ENCODE results near the gene CDPF1. TPM values are rescaled to one million over a fixed set of nuclear protein-coding genes. Genes with fewer than 3 reads are reported as not detected.

CDPF1 gene
- total RNA-seq, 1 donor from 2014 or later: 6.4 TPM

- Histone ChIP-seq H3K4me1 (peaks cover 7% of the 10 kb centered on the region), H3K9me3 (replicated peaks) (no peaks in the 10 kb centered on the region), H3K4me3 (no peak overlapping the region), H3K27me3 (ENCODE audit: low read depth) (no peaks in the 10 kb centered on the region), H3K36me3 (peaks cover 66% of the 10 kb centered on the region), H3K27ac (replicated peaks) (no peak overlapping the region)
- intact Hi-C loops (cut with micrococcal nuclease): no loop called here
- no peak for DNase-seq
- TF ChIP-seq CTCF (IDR thresholded peaks at IDR 0.05; ENCODE audit: borderline replicate concordance): no peak
These were observed 29.2 kb downstream of the CDPF1 start for GRCh38 chr22:46220921-46221320.

GRCh38 chr22:46219636-46220035, 30.5 kb downstream of the CDPF1 start:
- Histone ChIP-seq H3K4me3 (no peak overlapping the region), H3K27me3 (ENCODE audit: low read depth) (no peaks in the 10 kb centered on the region), H3K27ac (replicated peaks) (no peak overlapping the region), H3K9me3 (replicated peaks) (no peaks in the 10 kb centered on the region), H3K4me1 (peaks cover 7% of the 10 kb centered on the region), H3K36me3 (peaks cover 72% of the 10 kb centered on the region)
- no peak for DNase-seq
- TF ChIP-seq CTCF (IDR thresholded peaks at IDR 0.05; ENCODE audit: borderline replicate concordance): no peak
- intact Hi-C loops (cut with micrococcal nuclease): no loop called here

- no peak for DNase-seq
- no peaks in the 10 kb centered on the region for H3K27me3 ChIP-seq (ENCODE audit: low read depth)
- no peaks in the 10 kb centered on the region for H3K4me1 ChIP-seq
- H3K27ac ChIP-seq (replicated peaks): no peak overlapping the region
- intact Hi-C loops (cut with micrococcal nuclease): no loop called here
- peaks cover 5% of the 10 kb centered on the region for H3K9me3 ChIP-seq (replicated peaks)
- no peak overlapping the region for H3K4me3 ChIP-seq
- TF ChIP-seq CTCF (IDR thresholded peaks at IDR 0.05; ENCODE audit: borderline replicate concordance): no peak
- peaks cover 71% of the 10 kb centered on the region for H3K36me3 ChIP-seq
These were observed 35.5 kb downstream of the CDPF1 start for GRCh38 chr22:46214616-46215015.

GRCh38 chr22:46214149-46214548, 35.9 kb downstream of the CDPF1 start:
- no peaks in the 10 kb centered on the region for H3K27me3 ChIP-seq (ENCODE audit: low read depth)
- H3K4me1 ChIP-seq: no peaks in the 10 kb centered on the region
- peaks cover 71% of the 10 kb centered on the region for H3K36me3 ChIP-seq
- intact Hi-C loops (cut with micrococcal nuclease): no loop called here
- no peak overlapping the region for H3K27ac ChIP-seq (replicated peaks)
- no peak overlapping the region for H3K4me3 ChIP-seq
- TF ChIP-seq CTCF (IDR thresholded peaks at IDR 0.05; ENCODE audit: borderline replicate concordance): no peak
- DNase-seq: no peak
- peaks cover 10% of the 10 kb centered on the region for H3K9me3 ChIP-seq (replicated peaks)

- peaks cover 71% of the 10 kb centered on the region for H3K36me3 ChIP-seq
- no peak for TF ChIP-seq CTCF (IDR thresholded peaks at IDR 0.05; ENCODE audit: borderline replicate concordance)
These were observed 37.0 kb downstream of the CDPF1 start for GRCh38 chr22:46213052-46213451.

GRCh38 chr22:46212195-46212594, 37.9 kb downstream of the CDPF1 start:
- intact Hi-C loops (cut with micrococcal nuclease): no loop called here
- H3K9me3 ChIP-seq (replicated peaks): peaks cover 20% of the 10 kb centered on the region
- TF ChIP-seq CTCF (IDR thresholded peaks at IDR 0.05; ENCODE audit: borderline replicate concordance): no peak
- peaks cover 69% of the 10 kb centered on the region for H3K36me3 ChIP-seq
- DNase-seq: no peak
- no peaks in the 10 kb centered on the region for H3K27me3 ChIP-seq (ENCODE audit: low read depth)
- no peaks in the 10 kb centered on the region for H3K4me1 ChIP-seq
- H3K27ac ChIP-seq (replicated peaks): no peak overlapping the region
- no peak overlapping the region for H3K4me3 ChIP-seq

More at GRCh38 chr22:46213052-46213451, 37.0 kb downstream of the CDPF1 start:
- Histone ChIP-seq H3K9me3 (replicated peaks) (peaks cover 20% of the 10 kb centered on the region), H3K27ac (replicated peaks) (no peak overlapping the region), H3K4me1 (no peaks in the 10 kb centered on the region), H3K27me3 (ENCODE audit: low read depth) (no peaks in the 10 kb centered on the region), H3K4me3 (no peak overlapping the region)
- intact Hi-C loops (cut with micrococcal nuclease): no loop called here
- no peak for DNase-seq

Measured in left ventricle myocardium inferior (tissue), 1 donor.